DMS153 treated with DMSO at 0.1 percent for 48 hours (cell line): ENCODE results near the gene AGO4.
"Not testable (repeated sequence)": the region's sequence is repeated elsewhere in the genome, so short reads cannot be mapped to it uniquely, and the experiment has no call there.

Experiments used
- DNase-seq: peaks from one replicate; lab custom pipeline; 2025; ENCODE audit not compliant: unreplicated experiment; lab: John Stamatoyannopoulos, UW

Gene AGO4

DNA sequence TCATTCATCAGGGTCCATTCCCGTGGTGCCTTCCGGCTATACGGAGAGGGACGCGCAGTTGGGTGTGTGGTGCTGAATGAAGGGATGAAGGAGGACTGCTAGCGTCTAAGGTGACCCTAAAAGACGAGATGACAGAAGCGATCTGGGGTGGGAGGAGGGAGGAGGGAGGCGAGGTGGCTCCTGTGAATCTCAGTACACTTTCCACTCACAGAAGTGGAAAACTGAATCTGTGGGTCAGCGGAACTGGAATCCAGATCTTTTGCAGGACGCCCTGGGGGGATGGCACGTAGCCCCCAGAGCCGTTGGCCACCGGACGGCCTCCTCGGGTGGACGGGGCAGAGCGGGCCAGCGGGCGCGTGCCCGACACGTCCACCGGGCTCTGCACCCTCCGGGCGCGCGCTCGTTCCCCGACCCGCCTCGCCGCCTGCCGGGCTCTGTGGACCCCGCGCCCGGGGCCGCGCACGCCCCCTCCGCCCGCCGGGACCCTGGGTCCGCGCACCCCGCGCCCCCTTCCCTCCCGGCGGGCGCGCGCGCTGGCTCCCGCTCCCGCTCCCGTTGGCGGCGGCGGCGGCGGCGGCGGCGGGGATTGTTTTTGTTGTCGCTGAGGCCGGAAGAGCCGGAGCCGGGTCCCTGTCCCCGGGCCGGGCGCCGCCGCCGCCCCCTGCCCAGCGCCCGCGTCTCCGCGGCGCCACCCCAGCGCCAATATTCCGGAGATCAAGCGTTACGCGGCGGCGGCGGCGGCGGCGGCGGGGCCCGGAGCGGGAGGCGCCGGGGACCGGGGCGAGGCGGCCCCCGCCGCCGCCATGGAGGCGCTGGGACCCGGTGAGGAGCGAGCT, at the start of gene AGO4:
Gene AGO4, plus strand, starts transcription at position 403 of the 836 bp plus-strand sequence. Its CDS starts 401 bp downstream, at position 804.
- peak; percentile 80 for DNase-seq

DNA sequence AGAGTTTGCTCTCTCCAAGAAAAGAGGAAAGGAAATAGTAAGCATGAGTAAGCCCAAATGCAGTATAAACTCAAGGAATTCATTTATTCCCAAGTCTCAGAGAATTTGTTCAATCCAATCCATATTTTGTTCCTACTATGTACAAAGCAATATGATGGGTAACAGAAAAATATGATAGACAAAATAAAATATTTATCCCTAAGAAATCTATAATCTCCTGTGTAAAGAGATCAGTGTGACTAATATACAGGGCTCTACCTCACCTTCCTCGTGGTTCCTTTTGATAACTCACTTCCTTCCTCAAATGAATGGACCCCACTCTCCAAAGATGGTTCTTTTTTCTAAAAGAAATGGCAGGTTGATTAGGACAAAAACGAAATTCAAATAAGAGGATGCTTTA, 45.7 kb upstream of the AGO4 start:
- no peak for DNase-seq

DNA sequence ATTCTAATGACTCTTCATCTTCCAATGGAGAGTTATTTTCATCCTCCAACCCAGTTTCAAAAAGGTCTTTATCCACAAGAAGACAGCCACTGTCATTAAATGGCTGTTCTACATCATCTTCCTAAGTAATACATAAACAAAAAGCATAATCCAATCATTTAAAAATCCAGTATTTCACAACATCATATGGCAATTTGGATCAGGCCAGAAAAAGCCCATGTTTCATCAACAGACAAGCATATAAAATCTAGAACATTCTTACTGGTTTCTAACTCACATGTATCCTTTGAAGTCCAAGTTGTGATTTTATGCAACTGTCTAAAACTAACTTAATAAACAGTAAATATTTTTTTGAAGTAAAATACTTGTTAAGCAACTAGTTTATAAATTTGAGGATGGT, 44.6 kb upstream of the AGO4 start:
- DNase-seq: no peak

DNA sequence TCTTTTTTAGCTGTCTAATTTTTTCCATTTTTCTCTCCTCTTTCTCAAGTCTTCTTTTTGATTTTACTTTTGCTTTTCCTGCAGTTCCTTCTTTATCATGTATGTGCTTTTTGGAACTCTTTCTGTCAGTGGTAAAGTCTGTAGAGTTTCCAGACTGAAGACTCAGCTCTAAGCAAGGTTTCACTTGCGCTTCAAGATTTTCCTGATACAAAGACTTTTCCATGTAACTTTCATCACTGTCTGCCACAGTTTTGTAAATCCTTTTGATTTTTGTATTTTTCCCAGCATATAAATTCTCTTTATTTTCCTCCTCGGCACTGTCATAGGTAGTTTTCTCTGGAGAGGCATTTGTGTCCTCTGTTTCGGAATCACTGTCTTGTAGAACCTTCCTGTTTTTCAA, 43.5 kb upstream of the AGO4 start:
- DNase-seq: no peak

DNA sequence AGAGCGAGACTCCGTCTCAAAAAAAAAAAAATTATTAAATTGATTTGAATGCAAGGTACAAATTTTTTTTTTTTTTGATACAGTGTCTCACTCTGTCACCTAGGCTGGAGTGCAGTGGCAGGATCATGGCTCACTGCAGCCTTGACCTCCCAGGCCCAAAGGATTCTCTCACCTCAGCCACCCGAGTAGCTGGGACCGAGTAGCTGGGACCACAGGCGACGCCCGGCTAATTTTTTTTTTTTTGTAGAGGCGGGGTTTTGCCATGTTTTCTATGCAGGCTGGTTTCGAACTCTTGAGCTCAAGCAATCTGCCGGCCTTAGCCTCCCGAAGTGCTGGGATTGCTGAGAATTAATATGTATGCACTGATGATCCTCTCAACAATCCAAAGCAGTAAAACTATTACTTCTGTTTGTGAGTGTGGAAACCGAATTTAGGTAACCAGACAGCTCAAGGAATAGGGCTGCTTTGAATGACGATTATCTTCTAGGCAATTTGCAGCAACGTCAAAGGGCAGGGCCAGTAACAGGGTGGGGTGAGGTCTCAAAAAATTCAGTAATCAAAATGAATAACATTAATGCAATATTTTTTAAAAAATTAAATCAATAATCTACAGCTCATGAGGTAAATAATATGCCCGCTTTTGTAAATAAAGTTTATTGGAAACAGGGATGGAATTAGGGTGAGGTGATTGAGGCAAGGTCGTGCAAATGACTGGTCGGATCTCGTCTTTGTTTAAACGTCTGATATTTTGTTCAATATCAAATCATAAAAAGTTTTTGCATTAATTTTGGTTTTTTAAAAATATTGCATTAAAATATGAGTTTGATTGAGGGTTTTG, 39.2 kb upstream of the AGO4 start:
- DNase-seq: no peak

DNA sequence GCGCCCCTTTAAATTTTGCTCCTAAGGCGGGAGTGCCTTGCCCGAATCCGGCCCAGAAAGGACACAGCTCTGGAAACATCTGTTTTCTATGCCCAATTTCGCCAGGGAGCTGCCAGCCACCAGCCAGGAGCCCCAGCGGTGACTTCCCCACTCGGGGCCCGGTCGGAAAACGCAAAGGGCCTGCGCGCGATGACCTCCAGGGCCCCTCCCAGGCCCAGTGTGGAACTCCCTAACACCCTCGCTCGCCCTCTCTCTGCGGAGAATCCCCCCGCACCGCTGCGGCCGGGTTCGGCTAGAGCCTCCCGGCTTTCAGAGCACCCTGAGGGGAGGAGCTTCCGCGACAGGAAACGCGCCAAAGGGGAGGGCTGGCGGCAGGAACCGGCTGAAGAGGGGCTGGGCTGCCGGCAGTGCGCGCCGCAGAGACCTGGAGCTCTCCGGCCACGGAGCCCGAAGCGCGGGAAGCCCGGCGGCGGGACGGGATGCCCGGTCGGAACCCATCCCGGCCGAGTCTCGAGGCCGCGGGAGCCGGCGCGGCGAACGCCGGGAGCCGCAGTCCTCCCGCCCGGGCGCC, 38.5 kb upstream of the AGO4 start:
- DNase-seq: peak; percentile 96

DNA sequence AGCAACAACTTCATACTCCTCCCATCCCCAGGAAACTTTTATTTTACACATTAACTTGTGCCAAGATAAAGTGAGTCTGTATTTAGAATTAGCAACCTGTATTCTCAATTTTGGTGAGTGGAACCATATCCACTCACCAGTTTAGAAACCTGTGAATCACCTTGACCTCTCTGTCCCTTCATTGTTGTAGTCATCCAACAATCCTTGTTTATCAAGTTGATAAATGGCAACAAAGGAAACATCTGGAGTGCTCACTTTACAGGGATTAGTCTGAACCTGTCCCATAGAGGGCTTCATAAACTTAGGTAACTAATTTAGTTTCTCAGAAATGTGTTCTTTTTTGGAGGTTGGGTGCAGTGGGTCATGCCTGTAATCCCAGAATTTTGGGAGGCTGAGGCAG, 34.1 kb upstream of the AGO4 start:
- no peak for DNase-seq

DNA sequence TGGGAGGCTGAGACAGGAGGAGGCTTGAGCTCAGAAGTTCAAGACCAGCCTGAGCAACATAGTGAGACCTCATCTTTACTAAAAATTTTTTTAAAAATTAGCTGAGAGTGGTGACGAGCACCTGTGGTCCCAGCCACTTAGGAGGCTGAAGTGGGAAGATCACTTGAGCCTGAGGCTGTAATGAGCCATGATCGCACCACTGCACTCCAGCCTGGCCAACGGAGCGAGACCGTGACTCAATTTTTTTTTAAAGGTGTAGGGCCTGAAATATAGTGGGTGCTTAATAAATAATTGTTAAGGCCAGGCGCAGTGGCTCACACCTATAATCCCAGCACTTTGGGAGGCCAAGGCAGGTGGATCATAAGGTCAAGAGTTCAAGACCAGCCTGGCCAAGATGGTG, 31.6 kb upstream of the AGO4 start:
- DNase-seq: not testable (repeated sequence)

DNA sequence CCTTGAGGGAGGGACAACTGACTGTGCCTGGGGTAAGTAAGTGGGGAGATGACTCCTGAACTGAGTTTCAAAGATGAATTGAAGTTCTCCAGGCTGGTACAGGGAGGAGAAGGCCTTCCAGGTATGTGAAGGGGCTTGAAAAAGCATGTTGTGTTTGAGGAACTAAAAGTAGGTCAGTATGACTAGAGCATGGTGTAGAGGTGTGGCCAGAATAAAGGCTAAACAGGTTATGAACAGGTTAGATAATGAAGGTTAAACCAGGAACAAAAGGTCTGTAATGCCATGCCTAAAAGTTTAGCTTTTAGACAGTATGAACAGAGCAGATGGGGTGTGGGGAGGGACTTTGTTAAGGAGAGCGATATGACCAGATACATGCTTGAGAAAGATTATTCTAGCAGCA, 30.7 kb upstream of the AGO4 start:
- no peak for DNase-seq

DNA sequence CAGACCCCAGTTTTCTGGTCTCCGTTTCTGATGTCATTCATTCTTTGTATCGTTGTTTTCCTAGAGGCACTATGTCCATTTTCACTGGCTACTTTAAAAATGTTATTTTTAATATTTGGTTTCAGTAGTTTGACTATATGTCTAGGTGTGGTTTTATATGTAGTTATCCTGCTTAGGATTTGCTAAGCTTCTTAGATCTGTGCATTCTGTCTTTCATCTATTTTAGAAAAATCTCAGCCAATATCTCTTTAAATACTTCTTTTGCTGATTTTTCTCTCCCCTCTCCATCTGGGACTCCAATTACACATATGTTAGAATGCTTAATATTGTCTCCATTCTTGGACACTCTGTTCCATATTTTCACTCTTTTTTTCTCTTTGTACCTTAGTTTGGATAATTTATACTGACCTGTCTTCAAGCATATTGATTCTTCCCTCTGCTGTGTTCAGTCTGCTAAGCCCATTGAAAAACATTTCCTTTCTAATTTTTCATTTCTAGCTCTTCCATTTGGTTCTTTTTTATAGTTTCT, 24.7 kb upstream of the AGO4 start:
- DNase-seq: no peak

DNA sequence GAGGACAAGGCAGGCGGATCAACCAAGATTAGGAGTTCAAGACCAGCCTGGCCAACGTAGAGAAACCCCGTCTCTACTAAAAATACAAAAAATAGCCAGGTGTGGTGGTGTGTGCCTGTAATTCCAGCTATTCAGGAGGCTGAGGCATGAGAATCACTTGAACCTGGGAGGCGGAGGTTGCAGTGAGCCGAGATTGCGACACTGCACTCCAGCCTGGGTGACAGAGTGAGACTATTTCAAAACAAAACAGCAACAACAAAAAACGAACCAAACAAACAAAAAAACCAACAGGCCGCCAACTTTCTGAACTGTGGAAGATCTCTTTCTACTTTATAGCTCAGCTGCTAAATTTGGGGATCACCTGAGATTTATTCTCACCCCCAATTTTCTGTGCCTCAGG, 23.5 kb upstream of the AGO4 start:
- not testable (repeated sequence) for DNase-seq

DNA sequence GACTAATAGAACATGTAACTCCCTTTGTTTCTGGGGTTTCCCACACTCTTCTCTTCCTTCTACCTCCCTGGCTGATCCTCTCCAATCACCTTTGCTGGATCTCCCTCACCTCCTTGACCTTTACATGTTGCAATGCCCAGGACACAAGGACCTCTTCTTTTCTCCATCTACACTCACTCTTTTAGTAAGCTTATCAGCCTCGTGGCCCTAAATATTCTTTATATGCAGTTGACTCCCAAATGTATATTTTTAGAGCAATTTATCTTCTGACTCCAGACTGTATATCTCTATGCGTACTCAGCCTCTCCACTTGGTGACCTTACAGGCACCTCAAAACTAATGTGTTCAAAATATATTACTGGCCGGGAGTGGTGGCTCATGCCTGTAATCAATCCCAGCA, 19.7 kb upstream of the AGO4 start:
- no peak for DNase-seq

DNA sequence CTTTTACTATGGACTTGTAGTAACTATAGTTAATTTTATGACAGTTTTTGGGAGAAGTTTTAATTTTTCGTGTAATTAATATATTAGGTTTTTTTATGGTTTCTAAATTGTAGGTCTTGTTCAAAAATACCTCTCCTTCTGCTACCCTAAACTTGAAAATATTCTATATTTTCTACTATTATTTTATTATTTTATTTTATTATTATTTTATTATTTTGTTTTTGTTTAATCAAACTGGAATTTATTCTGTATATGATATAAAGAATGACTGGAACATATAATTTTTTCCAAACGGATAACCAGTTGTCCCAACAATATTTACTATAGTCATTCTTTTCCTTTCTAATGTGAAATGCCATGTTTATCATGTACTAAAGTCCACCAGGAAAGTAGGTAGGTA, 17.1 kb upstream of the AGO4 start:
- DNase-seq: no peak

DNA sequence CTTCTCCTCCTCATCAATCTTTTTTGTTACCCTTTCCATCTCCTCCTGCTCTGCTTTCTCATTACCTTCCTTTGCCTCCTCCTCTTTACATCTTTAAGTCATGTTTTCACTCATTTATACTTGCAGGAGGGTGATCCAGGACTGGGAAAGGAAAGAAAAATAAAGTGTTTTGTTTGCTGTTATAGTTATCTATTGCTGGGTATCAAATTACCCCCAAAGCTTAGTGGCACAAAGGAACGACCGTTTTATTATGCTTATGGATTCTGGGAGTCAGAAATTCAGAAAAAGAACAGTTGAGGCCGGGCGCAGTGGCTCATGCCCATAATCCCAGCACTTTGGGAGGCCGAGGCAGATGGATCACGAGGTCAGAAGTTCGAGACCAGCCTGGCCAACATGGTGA, 12.5 kb upstream of the AGO4 start:
- DNase-seq: no peak

DNA sequence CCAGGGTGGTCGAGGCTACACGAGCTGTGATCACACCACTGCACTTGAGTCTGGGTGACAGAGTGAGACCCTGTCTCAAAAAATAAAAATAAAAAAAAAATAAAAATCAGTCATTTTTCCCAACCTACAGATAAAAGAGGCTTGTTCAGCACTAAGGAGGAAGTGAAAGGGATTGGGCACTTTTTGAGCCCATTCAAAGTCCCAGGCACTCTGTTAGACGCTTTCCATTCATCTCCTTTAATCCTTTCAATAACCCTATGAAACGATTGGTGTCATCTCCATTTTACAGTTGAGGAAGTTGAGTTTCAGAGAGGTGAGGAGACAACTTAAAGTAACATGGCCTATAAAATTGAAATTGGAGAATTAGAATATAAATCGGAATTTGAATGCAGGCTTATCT, 10.4 kb upstream of the AGO4 start:
- DNase-seq: no peak

DNA sequence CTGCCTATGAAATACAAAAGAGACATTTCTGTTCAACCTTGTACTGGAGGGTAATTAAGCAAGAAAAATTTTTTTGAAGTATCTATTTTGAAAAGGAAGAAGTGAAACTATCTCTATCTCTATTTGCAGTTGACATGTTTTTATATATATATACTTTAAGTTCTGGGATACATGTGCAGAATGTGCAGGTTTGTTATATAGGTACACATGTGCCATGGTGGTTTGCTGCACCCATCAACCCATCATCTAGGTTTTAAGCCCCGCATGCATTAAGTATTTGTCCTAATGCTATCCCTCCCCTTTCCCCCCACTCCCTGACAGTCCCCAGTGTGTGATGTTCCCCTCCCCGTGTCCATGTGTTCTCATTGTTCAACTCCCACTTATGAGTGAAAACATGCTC, 9.8 kb upstream of the AGO4 start:
- not testable (repeated sequence) for DNase-seq

DNA sequence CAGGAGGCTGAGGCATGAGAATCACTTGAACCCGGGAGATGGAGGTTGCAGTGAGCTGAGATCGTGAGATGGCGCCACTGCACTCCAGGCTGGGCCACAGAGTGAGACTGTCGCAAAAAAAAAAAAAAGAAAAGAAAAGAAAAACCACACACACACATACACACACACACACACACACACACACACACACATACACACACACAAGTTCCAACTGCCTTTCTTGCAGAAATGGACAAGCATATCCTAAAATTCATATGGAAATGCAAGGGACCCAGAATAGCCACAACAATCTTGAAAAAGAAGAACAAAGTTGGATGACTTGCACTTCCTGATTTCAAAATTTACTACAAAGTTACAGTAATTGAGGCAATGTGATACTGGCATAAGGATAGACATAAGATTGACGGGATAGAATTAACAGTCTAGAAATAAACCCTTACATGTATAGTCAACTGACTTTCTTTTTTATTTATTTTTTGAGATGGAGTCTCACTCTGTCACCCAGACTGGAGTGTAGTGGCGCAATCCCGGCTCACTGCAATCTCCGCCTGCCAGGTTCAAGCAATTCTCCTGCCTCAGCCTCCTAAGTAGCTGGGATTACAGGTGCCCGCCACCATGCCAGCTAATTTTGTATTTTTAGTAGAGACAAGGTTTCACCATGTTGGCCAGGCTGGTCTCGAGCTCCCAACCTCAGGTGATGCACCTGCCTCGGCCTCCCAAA, 7.5 kb upstream of the AGO4 start:
- DNase-seq: not testable (repeated sequence)

DNA sequence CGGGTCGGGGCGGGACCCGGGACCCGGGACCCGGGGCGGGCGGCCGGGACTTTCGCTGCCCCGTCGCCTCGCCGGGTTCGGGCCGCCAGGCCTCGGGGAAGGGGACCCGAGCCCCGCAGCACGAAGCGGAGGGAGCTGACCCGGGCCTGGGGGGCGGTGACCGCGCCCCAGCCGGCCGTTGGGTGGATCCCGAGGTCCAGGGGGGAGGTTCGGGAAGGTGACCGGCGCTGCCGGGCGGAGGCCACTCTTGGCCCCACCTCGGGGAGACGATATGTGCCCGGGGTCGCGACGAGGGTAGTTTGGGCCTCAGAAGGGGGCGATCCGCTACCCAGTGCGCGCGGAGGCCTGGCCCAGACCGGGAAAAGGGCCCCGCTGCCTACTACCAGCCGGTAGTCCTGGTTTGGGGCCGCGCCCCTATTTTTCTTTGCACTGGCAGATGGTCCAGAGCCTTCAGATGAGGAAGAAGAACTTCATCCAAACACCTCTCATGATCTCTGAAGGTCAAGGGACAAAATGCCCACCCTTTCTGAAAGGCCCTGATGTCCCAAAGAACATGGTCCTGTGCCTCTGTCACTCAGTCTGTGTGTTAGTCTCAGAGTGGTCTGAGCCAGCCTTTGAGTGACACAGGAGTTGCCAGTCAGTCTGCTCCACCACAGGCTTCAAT, 766 bp downstream of the AGO4 start:
- no peak for DNase-seq

DNA sequence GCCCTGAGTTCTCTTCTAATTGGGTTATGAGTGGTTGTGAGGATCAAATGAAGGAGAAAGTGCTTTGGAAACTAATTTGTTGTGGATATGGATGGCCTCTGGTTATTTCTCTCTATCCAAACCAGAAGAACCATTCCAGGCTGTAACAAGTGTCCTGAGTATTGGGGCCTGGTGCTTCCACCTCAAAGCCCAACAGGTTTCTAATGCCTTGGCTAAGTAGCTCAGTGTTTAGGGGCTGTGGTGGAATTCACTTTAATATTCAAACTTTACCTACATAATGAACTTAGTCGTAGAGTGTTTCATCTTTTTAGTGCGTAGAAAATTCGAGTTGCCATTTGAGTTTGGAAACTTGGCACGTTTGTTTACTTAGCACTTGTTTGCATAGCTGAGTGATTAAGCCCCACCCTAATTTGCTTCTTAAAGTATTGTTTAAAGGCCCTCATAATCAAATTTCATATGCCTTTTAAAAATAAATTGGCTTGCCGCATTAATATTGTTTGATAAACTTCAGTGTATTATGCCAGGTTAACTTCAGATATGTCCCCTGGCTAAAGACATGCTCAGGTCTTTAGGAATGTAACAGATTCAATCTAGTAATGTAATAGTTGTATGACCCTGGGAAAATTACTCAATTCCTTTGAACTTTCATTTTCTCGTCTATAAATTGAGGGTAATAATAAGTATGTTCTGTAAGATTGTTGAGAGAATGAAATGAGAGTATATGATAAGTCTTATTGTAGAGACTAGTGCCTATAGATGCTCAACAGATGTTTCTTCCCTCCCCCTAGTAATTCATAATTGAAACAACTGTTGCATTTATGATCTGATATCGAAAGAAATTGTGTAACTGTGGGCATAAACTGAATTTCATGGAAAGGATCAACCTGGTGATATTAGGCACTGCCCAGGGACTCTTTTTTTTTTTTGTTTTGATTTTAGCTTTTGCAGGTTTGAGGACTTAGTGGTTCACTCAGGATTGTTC, 1.6 kb downstream of the AGO4 start:
- no peak for DNase-seq
